Activated naive CD4-positive, alpha-beta T cell treated with anti-CD3 and anti-CD28 coated beads, Interleukin-2, amount 50 U/mL, for 24 hours (primary cell): ENCODE results near the gene GAGE12E.
"Not testable (repeated sequence)": the region's sequence is repeated elsewhere in the genome, so short reads cannot be mapped to it uniquely, and the experiment has no call there.

ENCODE experiments used
- H3K27ac Mint-ChIP-seq: one replicate; pipeline ENCODE4 v1.8.0; 2021; ENCODE audit warnings: mild to moderate bottlenecking, mixed read lengths
- H3K27me3 Mint-ChIP-seq: one replicate; pipeline ENCODE4 v1.8.0; 2021; ENCODE audit warnings: mixed read lengths
- H3K36me3 Mint-ChIP-seq: one replicate; pipeline ENCODE4 v1.8.0; 2021; ENCODE audit warnings: mixed read lengths
- H3K4me1 Mint-ChIP-seq: one replicate; pipeline ENCODE4 v1.8.0; 2021; ENCODE audit warnings: mixed read lengths
- H3K4me3 Mint-ChIP-seq: one replicate; pipeline ENCODE4 v1.8.0; 2021; ENCODE audit warnings: mild to moderate bottlenecking, mixed read lengths
- H3K9me3 Mint-ChIP-seq: one replicate; pipeline ENCODE4 v1.8.0; 2021; ENCODE audit warnings: mixed read lengths

GAGE12E gene

GRCh38 chrX:49550989-49551388, at the start of gene GAGE12E:
GAGE12E (plus strand) TSS chrX:49551289; CDS start chrX:49552444, 1,155 bp downstream.
- H3K9me3 Mint-ChIP-seq, H3K4me1 Mint-ChIP-seq, H3K27me3 Mint-ChIP-seq, H3K4me3 Mint-ChIP-seq, H3K27ac Mint-ChIP-seq, H3K36me3 Mint-ChIP-seq: not testable (repeated sequence)

- H3K4me3 Mint-ChIP-seq, H3K4me1 Mint-ChIP-seq, H3K27ac Mint-ChIP-seq, H3K36me3 Mint-ChIP-seq, H3K9me3 Mint-ChIP-seq, H3K27me3 Mint-ChIP-seq: not testable (repeated sequence)
Measured at GRCh38 chrX:49531877-49532276, 19.2 kb upstream of the GAGE12E start, which contains the start of gene GAGE12C. GAGE12C (plus strand) TSS chrX:49532177; CDS start chrX:49533332, 1,155 bp downstream.

DNA sequence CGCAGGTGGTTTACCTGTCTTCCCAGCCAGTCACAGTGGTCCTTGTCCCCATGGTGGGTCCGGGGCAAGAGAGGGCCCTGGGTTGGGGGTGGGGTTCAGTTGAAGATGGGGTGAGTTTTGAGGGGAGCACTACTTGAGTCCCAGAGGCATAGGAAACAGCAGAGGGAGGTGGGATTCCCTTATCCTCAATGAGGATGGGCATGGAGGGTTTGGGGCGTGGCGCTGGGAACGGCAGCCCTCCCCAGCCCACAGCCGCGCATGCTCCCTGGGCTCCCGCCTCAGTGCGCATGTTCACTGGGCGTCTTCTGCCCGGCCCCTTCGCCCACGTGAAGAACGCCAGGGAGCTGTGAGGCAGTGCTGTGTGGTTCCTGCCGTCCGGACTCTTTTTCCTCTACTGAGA, 9.7 kb upstream of the GAGE12E start, which contains the start of gene GAGE12D:
Gene GAGE12D (plus strand): TSS at position 301 of the 400 bp plus-strand sequence. CDS start 1,155 bp downstream, outside the sequence.
- H3K27ac Mint-ChIP-seq, H3K4me1 Mint-ChIP-seq, H3K27me3 Mint-ChIP-seq, H3K9me3 Mint-ChIP-seq, H3K4me3 Mint-ChIP-seq, H3K36me3 Mint-ChIP-seq: not testable (repeated sequence)

DNA sequence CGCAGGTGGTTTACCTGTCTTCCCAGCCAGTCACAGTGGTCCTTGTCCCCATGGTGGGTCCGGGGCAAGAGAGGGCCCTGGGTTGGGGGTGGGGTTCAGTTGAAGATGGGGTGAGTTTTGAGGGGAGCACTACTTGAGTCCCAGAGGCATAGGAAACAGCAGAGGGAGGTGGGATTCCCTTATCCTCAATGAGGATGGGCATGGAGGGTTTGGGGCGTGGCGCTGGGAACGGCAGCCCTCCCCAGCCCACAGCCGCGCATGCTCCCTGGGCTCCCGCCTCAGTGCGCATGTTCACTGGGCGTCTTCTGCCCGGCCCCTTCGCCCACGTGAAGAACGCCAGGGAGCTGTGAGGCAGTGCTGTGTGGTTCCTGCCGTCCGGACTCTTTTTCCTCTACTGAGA, 9.5 kb downstream of the GAGE12E start, which contains the start of gene GAGE12F:
Gene GAGE12F (plus strand): TSS at position 301 of the 400 bp plus-strand sequence. CDS start 1,155 bp downstream, outside the sequence.
- not testable (repeated sequence) for H3K27me3 Mint-ChIP-seq, H3K4me3 Mint-ChIP-seq, H3K4me1 Mint-ChIP-seq, H3K36me3 Mint-ChIP-seq, H3K9me3 Mint-ChIP-seq, H3K27ac Mint-ChIP-seq

DNA sequence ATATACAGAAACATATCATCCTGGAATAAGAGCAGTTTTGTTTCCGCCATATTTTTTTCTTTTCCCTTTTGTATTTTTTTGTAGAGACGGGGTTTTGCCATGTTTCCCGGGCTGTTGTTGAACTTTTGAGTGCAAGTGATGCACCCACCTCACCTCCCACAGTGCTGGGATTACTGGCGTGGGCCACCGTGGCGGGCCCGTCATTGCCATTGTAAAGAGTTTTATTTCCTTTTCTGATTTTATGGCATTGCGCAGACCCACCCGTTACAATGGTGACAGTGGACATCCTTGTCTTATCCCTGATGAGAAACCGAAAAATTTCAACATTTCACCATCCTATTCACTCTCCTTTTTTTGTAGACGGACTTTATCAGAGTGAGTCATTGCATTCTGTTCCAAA, 17.6 kb downstream of the GAGE12E start:
- not testable (repeated sequence) for H3K9me3 Mint-ChIP-seq, H3K27ac Mint-ChIP-seq, H3K4me3 Mint-ChIP-seq, H3K27me3 Mint-ChIP-seq, H3K36me3 Mint-ChIP-seq, H3K4me1 Mint-ChIP-seq

DNA sequence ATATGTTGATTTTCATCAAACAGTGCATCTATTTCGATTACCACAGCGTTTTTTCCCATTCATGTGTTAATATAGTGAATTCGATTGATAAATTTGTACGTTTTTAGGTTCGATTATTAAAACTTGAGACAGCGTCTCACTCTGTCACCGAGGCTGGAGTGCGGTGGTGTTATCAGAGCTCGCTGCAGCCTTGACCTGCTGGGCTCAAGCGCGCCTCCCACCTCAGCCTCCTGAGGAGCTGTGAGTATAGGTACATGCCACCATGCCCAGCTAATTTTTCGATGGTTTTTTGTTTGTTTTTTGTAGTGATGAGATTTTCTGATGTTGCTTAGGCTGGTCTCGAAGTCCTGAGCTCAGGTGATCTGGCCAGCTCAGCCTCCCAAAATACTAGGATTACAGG, 18.1 kb downstream of the GAGE12E start:
- H3K4me1 Mint-ChIP-seq, H3K9me3 Mint-ChIP-seq, H3K27me3 Mint-ChIP-seq, H3K36me3 Mint-ChIP-seq, H3K27ac Mint-ChIP-seq, H3K4me3 Mint-ChIP-seq: not testable (repeated sequence)

DNA sequence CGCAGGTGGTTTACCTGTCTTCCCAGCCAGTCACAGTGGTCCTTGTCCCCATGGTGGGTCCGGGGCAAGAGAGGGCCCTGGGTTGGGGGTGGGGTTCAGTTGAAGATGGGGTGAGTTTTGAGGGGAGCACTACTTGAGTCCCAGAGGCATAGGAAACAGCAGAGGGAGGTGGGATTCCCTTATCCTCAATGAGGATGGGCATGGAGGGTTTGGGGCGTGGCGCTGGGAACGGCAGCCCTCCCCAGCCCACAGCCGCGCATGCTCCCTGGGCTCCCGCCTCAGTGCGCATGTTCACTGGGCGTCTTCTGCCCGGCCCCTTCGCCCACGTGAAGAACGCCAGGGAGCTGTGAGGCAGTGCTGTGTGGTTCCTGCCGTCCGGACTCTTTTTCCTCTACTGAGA, 19.0 kb downstream of the GAGE12E start, which contains the start of gene GAGE12G:
Gene GAGE12G (plus strand): TSS at position 301 of the 400 bp plus-strand sequence. CDS start 1,155 bp downstream, outside the sequence.
- not testable (repeated sequence) for H3K9me3 Mint-ChIP-seq, H3K4me1 Mint-ChIP-seq, H3K36me3 Mint-ChIP-seq, H3K4me3 Mint-ChIP-seq, H3K27ac Mint-ChIP-seq, H3K27me3 Mint-ChIP-seq

- not testable (repeated sequence) for H3K27ac Mint-ChIP-seq, H3K4me3 Mint-ChIP-seq, H3K9me3 Mint-ChIP-seq
Measured at GRCh38 chrX:49579649-49580048, 28.6 kb downstream of the GAGE12E start, which contains the start of gene GAGE12H. GAGE12H (plus strand) TSS chrX:49579949; CDS start chrX:49581104, 1,155 bp downstream.

DNA sequence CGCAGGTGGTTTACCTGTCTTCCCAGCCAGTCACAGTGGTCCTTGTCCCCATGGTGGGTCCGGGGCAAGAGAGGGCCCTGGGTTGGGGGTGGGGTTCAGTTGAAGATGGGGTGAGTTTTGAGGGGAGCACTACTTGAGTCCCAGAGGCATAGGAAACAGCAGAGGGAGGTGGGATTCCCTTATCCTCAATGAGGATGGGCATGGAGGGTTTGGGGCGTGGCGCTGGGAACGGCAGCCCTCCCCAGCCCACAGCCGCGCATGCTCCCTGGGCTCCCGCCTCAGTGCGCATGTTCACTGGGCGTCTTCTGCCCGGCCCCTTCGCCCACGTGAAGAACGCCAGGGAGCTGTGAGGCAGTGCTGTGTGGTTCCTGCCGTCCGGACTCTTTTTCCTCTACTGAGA, 38.1 kb downstream of the GAGE12E start, which contains the start of gene GAGE2A:
Gene GAGE2A (plus strand): TSS at position 301 of the 400 bp plus-strand sequence. CDS start 1,155 bp downstream, outside the sequence.
- H3K4me3 Mint-ChIP-seq, H3K9me3 Mint-ChIP-seq, H3K27ac Mint-ChIP-seq, H3K4me1 Mint-ChIP-seq, H3K27me3 Mint-ChIP-seq, H3K36me3 Mint-ChIP-seq: not testable (repeated sequence)

More at GRCh38 chrX:49579649-49580048, 28.6 kb downstream of the GAGE12E start, which contains the start of gene GAGE12H:
- not testable (repeated sequence) for H3K36me3 Mint-ChIP-seq, H3K4me1 Mint-ChIP-seq, H3K27me3 Mint-ChIP-seq

- H3K36me3 Mint-ChIP-seq, H3K4me1 Mint-ChIP-seq, H3K4me3 Mint-ChIP-seq, H3K9me3 Mint-ChIP-seq, H3K27me3 Mint-ChIP-seq, H3K27ac Mint-ChIP-seq: not testable (repeated sequence)
Measured at GRCh38 chrX:49589769-49590478, 38.8 kb downstream of the GAGE12E start.

- H3K4me3 Mint-ChIP-seq, H3K27ac Mint-ChIP-seq, H3K4me1 Mint-ChIP-seq, H3K9me3 Mint-ChIP-seq, H3K36me3 Mint-ChIP-seq, H3K27me3 Mint-ChIP-seq: not testable (repeated sequence)
Measured at GRCh38 chrX:49590488-49590887, 39.4 kb downstream of the GAGE12E start.

- H3K36me3 Mint-ChIP-seq, H3K27ac Mint-ChIP-seq, H3K4me1 Mint-ChIP-seq, H3K9me3 Mint-ChIP-seq, H3K4me3 Mint-ChIP-seq, H3K27me3 Mint-ChIP-seq: not testable (repeated sequence)
Measured at GRCh38 chrX:49598720-49599119, 47.6 kb downstream of the GAGE12E start, which contains the start of gene GAGE1. GAGE1 (plus strand) TSS chrX:49599020; CDS start chrX:49600175, 1,155 bp downstream.
